ENCODE data around the gene MCF2L.

GRCh38 chr13:112957295-112957677, 11.7 kb upstream of the MCF2L start:
- TF ChIP-seq POLR2AphosphoS5 (IDR thresholded peaks at IDR 0.05; ENCODE audit: low read depth, low read length) (no peak), REST (IDR thresholded peaks at IDR 0.05; ENCODE audit: insufficient read depth in 1 of 2, low read depth in 2 of 2, low read length in 2 of 2) (no peak), TAF1 (IDR thresholded peaks at IDR 0.05; ENCODE audit: borderline replicate concordance, insufficient read depth, low read length) (no peak)
